ENCODE measurements around the gene HEYL. TPM values are rescaled to one million over a fixed set of nuclear protein-coding genes. Genes with fewer than 3 reads are reported as not detected.

HEYL gene
- total RNA-seq: 1 to 10 TPM; 3.3 to 6.5 (median 5.3) TPM

GRCh38 chr1:39639305-39640130 lies at the start of gene HEYL:
Gene HEYL, minus strand, starts transcription at chr1:39639643. Its CDS starts 18 bp downstream, at chr1:39639625.
- TF ChIP-seq, protein P1, sequence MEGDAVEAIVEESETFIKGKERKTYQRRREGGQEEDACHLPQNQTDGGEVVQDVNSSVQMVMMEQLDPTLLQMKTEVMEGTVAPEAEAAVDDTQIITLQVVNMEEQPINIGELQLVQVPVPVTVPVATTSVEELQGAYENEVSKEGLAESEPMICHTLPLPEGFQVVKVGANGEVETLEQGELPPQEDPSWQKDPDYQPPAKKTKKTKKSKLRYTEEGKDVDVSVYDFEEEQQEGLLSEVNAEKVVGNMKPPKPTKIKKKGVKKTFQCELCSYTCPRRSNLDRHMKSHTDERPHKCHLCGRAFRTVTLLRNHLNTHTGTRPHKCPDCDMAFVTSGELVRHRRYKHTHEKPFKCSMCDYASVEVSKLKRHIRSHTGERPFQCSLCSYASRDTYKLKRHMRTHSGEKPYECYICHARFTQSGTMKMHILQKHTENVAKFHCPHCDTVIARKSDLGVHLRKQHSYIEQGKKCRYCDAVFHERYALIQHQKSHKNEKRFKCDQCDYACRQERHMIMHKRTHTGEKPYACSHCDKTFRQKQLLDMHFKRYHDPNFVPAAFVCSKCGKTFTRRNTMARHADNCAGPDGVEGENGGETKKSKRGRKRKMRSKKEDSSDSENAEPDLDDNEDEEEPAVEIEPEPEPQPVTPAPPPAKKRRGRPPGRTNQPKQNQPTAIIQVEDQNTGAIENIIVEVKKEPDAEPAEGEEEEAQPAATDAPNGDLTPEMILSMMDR (IDR thresholded peaks at IDR 0.05): no peak
- ATAC-seq (ENCODE audit: low FRiP score) (peak; percentile 55), DNase-seq (ENCODE audit: low spot score) (no peak)

GRCh38 chr1:39689214-39689613 lies 49.8 kb upstream of the HEYL start:
- TF ChIP-seq, protein P1 (IDR thresholded peaks at IDR 0.05): no peak
- ATAC-seq (ENCODE audit: low FRiP score) (no peak), DNase-seq (ENCODE audit: low spot score) (no peak)

- TF ChIP-seq, protein P1 (IDR thresholded peaks at IDR 0.05): no peak
- DNase-seq (ENCODE audit: low spot score): no peak
- ATAC-seq (ENCODE audit: low FRiP score): no peak
Observed at GRCh38 chr1:39688706-39689105, 49.3 kb upstream of the HEYL start.

- TF ChIP-seq, protein P1 (IDR thresholded peaks at IDR 0.05): no peak
Observed at GRCh38 chr1:39687243-39687642, 47.8 kb upstream of the HEYL start.

DNA sequence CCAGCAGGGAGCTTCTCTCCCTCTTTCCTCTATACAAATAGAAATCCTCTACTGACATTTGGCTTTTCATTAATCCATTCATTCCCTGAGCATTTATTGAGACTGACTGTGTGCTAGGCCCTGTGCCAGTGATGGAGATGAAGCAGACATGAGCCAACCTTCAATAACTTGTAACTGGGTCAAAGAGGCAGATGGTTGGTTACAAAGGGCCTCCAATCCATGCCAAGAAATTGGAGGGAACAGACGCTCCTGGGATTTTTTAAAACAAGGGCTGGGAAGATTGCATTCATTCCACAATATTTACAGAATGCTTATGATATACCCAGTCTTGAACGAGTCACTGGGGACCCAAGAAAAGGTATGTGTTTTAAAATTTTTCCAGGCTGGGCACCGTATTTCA lies 45.6 kb upstream of the HEYL start:
- no peak for DNase-seq (ENCODE audit: low spot score)
- TF ChIP-seq, protein P1 (IDR thresholded peaks at IDR 0.05): no peak

More at GRCh38 chr1:39687243-39687642, 47.8 kb upstream of the HEYL start:
- DNase-seq (ENCODE audit: low spot score) (no peak), ATAC-seq (ENCODE audit: low FRiP score) (no peak)

DNA sequence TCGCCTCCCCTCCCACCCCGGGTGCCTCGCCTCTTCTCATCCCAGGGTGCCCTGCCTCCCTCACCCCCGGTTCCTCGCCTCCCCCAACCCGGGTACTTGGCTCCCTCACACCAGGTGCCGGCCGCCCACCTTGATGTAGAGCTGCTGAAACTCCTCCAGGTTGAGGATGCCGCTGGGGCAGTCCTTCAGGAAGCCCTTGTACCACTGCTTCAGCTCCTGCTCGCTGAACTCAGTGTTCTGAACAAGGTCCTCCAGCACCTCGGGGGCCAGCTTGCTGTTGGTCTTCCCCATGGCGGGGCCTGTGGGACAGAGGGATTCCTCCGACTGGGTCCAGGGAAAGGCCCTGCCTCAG lies 44.8 kb upstream of the HEYL start:
- DNase-seq (ENCODE audit: low spot score): no peak
- no peak for ATAC-seq (ENCODE audit: low FRiP score)
- TF ChIP-seq, protein P1 (IDR thresholded peaks at IDR 0.05): no peak

More for the DNA sequence above, 45.6 kb upstream of the HEYL start:
- no peak for ATAC-seq (ENCODE audit: low FRiP score)

All from omental fat pad (tissue), 4 donors.